ENCODE results near the gene YJU2. TPM values are rescaled to one million over a fixed set of nuclear protein-coding genes. Genes with fewer than 3 reads are reported as not detected.

Gene YJU2
- total and polyA plus RNA-seq, 2 of the 8 experiments (the other 6 are each of a cell fraction or from before 2014, with no cell fraction given), result 26.8 to 27.7 TPM

GRCh38 chr19:4258181-4258580, 11.3 kb downstream of the YJU2 start:
- Histone ChIP-seq H3K4me1 (replicated peaks in 1 of 4; ENCODE audit: control insufficient read depth in 3 of 4, insufficient read depth in 4 of 4, low read length in 3 of 4) (no peaks in the 10 kb centered on the region), H3K79me1 (ENCODE audit: low read depth, low read length) (no peaks in the 10 kb centered on the region), H3K14ac (ENCODE audit: insufficient read length) (no peak overlapping the region), H3K4me2 (ENCODE audit: insufficient read depth in 1 of 2, low read depth in 2 of 2, low read length in 2 of 2) (no peak overlapping the region), H2BK12ac (ENCODE audit: low read depth, low read length) (no peak overlapping the region), H2AFZ (ENCODE audit: low read length) (no peak overlapping the region), H2BK15ac (ENCODE audit: low read length) (no peak overlapping the region), H3K79me2 (ENCODE audit: control insufficient read depth in 1 of 2, insufficient read depth in 2 of 2, low read length in 2 of 2) (no peaks in the 10 kb centered on the region), H3K23ac (ENCODE audit: insufficient read length) (no peak overlapping the region), H3K18ac (ENCODE audit: extremely low read depth, low read length) (no peak overlapping the region), H2AK5ac (ENCODE audit: low read depth, low read length) (no peak overlapping the region), H4K5ac (ENCODE audit: insufficient read length, low read depth, low read length) (no peak overlapping the region), H3K27me3 (replicated peaks in 1 of 4; ENCODE audit: control insufficient read depth in 3 of 4, extremely low read depth in 1 of 4, insufficient read depth in 3 of 4, low read length in 3 of 4) (no peaks in the 10 kb centered on the region), H2BK120ac (replicated peaks; ENCODE audit: low read depth, low read length) (no peak overlapping the region), H4K20me1 (replicated peaks in 1 of 2; ENCODE audit: control insufficient read depth in 1 of 2, insufficient read depth in 2 of 2, low read length in 2 of 2) (no peaks in the 10 kb centered on the region), H3K9me3 (ENCODE audit: insufficient read depth in 2 of 2, low read depth in 1 of 2, low read length in 1 of 2) (peaks cover 7 to 11% of the 10 kb centered on the region in 2 experiments; a peak in 3 of 4 replicates), H4K91ac (replicated peaks; ENCODE audit: insufficient read length, low read length) (no peak overlapping the region), H3K23me2 (ENCODE audit: low read depth, low read length) (no peaks in the 10 kb centered on the region), H3K4me3 (ENCODE audit: extremely low read depth in 1 of 4, insufficient read depth in 2 of 4, low read depth in 3 of 4, low read length in 4 of 4) (no peak overlapping the region), H3K9ac (replicated peaks in 1 of 4; ENCODE audit: extremely low read depth in 1 of 4, low read depth in 3 of 4, low read length in 3 of 4) (no peak overlapping the region), H3K36me3 (ENCODE audit: control insufficient read depth in 2 of 4, insufficient read depth in 4 of 4, low read length in 3 of 4) (peaks cover 4 to 51% (median 25%) of the 10 kb centered on the region in 4 experiments; a peak in 7 of 8 replicates), H3K56ac (replicated peaks; ENCODE audit: insufficient read length, low read depth, low read length) (no peak overlapping the region), H4K8ac (ENCODE audit: extremely low read depth, insufficient read depth, low read length) (no peak overlapping the region; the same call in 1 of the 2 replicates), H2BK5ac (ENCODE audit: low read depth, low read length) (no peak overlapping the region), H3K4ac (replicated peaks; ENCODE audit: insufficient read length, low read depth, low read length) (no peak overlapping the region), H2BK20ac (ENCODE audit: low read length) (no peak overlapping the region), H3K27ac (ENCODE audit: low read depth, low read length) (no peak overlapping the region)
- POLR2A ChIA-PET (ENCODE audit: partially characterized antibody), result interaction anchor here (1.1 to 3.9 kb wide), 4 partner anchors 10 to 367 kb away, joined by 3 to 16 read pairs (median 3); partner anchors contain the start of genes STAP2 and YJU2
- DNase-seq (ENCODE audit: low read depth in 1 of 2, low spot score in 2 of 2) (no peak), FAIRE-seq (no peak)
- 87% methylated on average over 14 of the region's 28 CpGs; no CpG with 5 or more reads in 1 of the 2 experiments for WGBS, 2 experiments (ENCODE audit: extremely low coverage in 1 of 2, insufficient coverage in 1 of 2, insufficient read length in 1 of 2, insufficient replicate concordance in 2 of 2, low coverage in 1 of 2, low lambda C conversion rate in 2 of 2, missing lambda C conversion rate in 1 of 2)
- CTCF ChIA-PET (ENCODE audit: partially characterized antibody), result interaction anchor here (0.5 to 1.9 kb wide), 3 partner anchors 9 to 1810 kb away, joined by 3 to 9 read pairs (median 8); no protein-coding TSS in a partner anchor
- TF ChIP-seq TAF1 (IDR thresholded peaks at IDR 0.05; ENCODE audit: low read depth, low read length) (no peak), RNF2 (IDR thresholded peaks at IDR 0.05; ENCODE audit: borderline replicate concordance, low read depth, low read length, missing control alignments, poor library complexity, severe bottlenecking) (no peak), SIRT6 (IDR thresholded peaks at IDR 0.05; ENCODE audit: low read length) (no peak), NANOG (IDR thresholded peaks at IDR 0.05; ENCODE audit: insufficient read depth, low read depth, low read length, poor library complexity, severe bottlenecking) (no peak), ZNF274 (IDR thresholded peaks at IDR 0.05; ENCODE audit: borderline replicate concordance, extremely low read depth, low read length) (no peak), BACH1 (IDR thresholded peaks at IDR 0.05; ENCODE audit: low read length) (no peak), SIX5 (IDR thresholded peaks at IDR 0.05; ENCODE audit: low read depth, low read length) (no peak)
